ENCODE results near the gene HDGFL1.

HDGFL1 gene

GRCh38 chr6:22569281-22570184 is at the start of gene HDGFL1:
TSS of gene HDGFL1 (plus strand) at chr6:22569566. CDS start at chr6:22569576, 10 bp downstream.
- DNase-seq (ENCODE audit: extremely low spot score, insufficient read length, low read depth) (no peak), FAIRE-seq (no peak)

GRCh38 chr6:22521035-22521434 is 48.3 kb upstream of the HDGFL1 start:
- FAIRE-seq: no peak
- no peak for DNase-seq (ENCODE audit: extremely low spot score, insufficient read length, low read depth)

DNA sequence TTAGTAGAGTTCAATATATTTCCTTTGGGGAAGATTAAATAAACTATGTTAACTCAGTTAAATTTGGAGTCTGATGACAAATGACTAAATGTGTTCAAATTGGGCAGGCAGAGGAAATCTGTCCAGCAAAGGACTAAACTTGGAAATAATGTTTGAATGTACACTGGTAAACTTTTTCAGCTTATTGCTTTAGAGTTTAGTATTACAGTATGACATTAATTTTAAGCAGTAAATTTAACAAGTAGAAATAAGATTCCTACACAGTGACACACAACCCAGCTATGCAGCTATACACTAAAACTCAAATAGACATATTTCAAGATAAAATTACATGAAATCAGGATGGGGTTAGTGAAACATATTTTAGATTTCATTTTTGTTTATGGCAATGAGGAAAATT is 42.6 kb upstream of the HDGFL1 start:
- DNase-seq (ENCODE audit: extremely low spot score, insufficient read length, low read depth) (no peak), FAIRE-seq (no peak)

DNA sequence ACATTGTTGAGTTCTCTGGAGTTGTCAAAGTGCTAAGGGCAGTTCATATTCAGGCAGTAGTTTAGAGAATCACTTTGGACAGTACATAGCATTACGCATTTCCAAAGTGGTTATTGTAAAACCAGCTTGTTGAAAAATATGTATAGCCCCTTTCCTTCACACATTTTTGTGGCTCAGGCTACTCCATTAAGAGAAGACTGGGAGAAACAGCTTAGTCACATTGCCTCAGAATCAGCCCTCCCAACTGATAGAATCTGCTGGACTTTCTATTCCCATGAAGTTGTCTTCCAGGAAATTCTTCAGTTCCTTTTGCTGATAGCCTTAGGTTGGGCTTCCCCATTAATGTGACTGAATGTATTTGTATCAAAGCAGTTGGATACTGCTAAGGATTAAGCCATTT is 39.5 kb upstream of the HDGFL1 start:
- DNase-seq (ENCODE audit: extremely low spot score, insufficient read length, low read depth) (no peak), FAIRE-seq (no peak)

GRCh38 chr6:22530506-22530905 is 38.9 kb upstream of the HDGFL1 start:
- DNase-seq (ENCODE audit: extremely low spot score, insufficient read length, low read depth): no peak
- FAIRE-seq: no peak

DNA sequence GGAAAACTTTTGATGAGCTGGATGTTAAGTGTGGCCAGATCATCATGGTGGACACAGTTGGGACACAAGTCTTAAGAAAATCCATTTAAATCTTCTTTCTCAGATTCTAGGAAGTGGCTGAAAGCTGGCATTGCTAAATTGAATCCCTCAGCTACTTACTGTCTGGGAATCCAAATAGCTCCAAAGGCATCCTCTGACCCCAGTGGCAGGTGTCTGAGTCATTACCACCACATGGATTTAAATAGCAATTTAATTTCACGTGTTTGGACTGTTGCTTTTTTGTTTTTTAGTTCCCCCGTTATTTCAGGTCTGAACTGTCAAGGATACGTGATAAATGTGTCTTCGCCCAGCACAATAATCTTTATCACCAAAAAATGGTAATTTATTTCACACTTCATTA is 33.2 kb upstream of the HDGFL1 start:
- no peak for DNase-seq (ENCODE audit: extremely low spot score, insufficient read length, low read depth)
- no peak for FAIRE-seq

- FAIRE-seq: no peak
Measured at GRCh38 chr6:22544476-22544875, 24.9 kb upstream of the HDGFL1 start.

GRCh38 chr6:22545051-22545450 is 24.3 kb upstream of the HDGFL1 start:
- FAIRE-seq (no peak), DNase-seq (ENCODE audit: extremely low spot score, insufficient read length, low read depth) (no peak)

More at GRCh38 chr6:22544476-22544875, 24.9 kb upstream of the HDGFL1 start:
- no peak for DNase-seq (ENCODE audit: extremely low spot score, insufficient read length, low read depth)

DNA sequence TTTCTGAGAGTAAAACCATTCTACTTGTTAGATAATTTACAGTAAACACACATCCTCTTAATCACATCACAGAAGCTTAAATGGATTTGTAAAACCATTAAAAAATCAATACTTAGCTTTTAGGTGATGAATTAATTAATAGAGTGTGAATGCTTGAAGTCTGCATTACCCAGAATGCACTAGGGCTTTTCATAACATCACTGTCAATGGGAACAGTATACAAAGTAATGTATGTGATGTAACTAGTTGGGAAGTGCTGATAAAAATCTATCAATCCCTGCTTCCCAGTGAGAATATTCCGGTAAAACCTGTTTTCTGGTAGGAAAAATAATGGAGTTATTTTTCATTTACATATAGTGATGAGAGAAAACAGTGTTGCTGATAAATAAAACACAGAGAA is 23.1 kb upstream of the HDGFL1 start:
- FAIRE-seq: no peak
- DNase-seq (ENCODE audit: extremely low spot score, insufficient read length, low read depth): no peak

DNA sequence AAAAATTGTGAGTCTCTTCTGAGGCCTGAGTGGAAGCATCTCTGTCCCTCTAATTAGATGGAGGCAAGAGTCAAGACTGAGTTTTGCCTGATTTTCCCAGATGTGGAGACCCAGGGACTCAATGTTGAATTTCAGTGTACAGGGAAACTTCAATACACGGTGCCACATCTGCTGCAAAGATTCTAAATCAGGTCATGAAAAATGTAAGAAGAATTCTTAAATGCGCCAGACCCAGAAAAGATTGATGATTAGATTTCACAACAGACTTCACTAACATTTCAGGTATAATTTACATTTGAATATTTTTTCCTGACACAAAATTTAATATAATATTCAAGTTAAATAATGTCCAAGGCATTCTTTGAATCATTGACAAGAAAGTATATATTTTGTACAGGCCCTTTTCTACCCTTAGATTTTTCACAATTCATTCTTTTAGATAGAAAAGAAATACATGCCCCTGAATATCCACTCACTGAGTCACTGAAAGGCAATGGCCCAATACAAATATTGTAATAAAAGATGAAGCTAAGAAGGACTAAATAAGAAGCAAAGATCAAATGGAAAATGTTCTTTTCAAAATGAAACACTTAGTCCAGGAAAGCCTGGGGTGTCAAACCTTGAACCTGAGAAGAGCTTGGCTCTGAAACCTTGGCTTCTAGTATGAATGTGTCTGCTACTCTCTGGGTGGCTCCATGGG is 18.2 kb upstream of the HDGFL1 start:
- FAIRE-seq: no peak

GRCh38 chr6:22556266-22556665 is 13.1 kb upstream of the HDGFL1 start:
- DNase-seq (ENCODE audit: extremely low spot score, insufficient read length, low read depth) (no peak), FAIRE-seq (no peak)

More for the DNA sequence above, 18.2 kb upstream of the HDGFL1 start:
- no peak for DNase-seq (ENCODE audit: extremely low spot score, insufficient read length, low read depth)

GRCh38 chr6:22557007-22557406 is 12.4 kb upstream of the HDGFL1 start:
- no peak for FAIRE-seq

DNA sequence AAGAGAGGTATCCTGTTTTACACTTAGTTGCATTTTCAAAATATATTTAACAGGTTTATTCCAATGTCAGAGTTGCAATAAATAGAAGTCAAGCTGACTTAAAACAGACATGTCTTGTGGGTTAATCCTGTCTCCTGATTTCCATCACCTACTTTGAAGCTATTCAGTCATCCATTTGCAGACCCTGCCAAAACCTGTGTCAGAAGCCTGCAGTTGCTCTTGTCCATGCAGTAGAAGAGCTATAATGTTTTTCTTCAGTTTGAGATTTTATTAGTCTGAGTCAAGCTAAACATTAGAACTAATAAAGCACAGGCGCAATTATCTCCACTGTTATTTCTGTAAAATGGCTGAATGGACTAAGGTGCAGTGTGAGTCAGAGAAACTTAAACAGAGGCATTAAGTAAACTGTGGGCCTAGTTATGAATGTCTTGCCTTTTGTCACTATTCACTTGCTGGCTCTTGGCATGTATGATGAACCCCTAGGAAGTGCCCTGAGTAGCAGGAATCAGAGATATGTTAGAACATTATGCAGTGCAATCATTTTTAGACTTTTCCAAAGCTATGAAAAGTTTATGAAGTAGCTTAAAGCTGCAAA is 11.0 kb upstream of the HDGFL1 start:
- no peak for FAIRE-seq
- no peak for DNase-seq (ENCODE audit: extremely low spot score, insufficient read length, low read depth)

More at GRCh38 chr6:22557007-22557406, 12.4 kb upstream of the HDGFL1 start:
- no peak for DNase-seq (ENCODE audit: extremely low spot score, insufficient read length, low read depth)

DNA sequence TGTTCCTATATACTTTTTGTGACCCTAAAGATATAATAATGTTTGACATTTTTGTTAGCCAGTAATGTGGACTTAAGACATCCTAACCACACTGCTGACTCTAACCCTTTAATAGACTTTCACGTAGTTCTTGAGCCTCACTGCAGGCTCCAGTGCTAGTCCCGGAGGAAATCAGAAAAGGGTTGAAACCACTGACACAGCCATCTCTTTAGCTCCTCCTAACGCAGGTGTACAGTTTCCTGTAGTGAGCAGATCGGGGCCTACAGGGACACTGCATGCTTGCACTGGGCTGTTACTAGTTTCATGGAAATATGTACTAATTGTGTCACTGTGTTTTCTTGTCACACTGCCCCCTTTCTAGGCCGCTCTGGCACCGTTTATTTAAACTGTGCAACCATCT is 512 bp upstream of the HDGFL1 start:
- DNase-seq (ENCODE audit: extremely low spot score, insufficient read length, low read depth) (no peak), FAIRE-seq (no peak)

DNA sequence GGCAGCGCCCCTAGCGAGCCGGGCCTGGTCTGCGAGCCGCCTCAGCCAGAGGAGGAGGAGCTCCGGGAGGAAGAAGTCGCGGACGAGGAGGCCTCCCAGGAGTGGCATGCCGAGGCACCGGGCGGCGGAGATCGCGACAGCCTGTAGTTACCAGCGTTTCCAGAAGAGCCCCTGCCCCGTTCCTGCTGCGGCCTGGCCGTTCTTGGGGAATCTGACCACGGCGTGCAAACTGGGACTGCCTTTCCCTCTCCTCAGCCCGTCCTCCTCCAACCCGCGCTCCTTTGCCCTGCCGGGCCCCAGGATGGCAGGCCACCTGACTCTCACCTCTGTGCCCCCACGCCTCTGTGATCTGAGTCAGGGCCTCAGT is 802 bp downstream of the HDGFL1 start:
- no peak for FAIRE-seq

GRCh38 chr6:22575190-22575589 is 5.8 kb downstream of the HDGFL1 start:
- no peak for DNase-seq (ENCODE audit: extremely low spot score, insufficient read length, low read depth)
- no peak for FAIRE-seq

More for the DNA sequence above, 802 bp downstream of the HDGFL1 start:
- DNase-seq (ENCODE audit: extremely low spot score, insufficient read length, low read depth): no peak

GRCh38 chr6:22579439-22579838 is 10.1 kb downstream of the HDGFL1 start:
- no peak for FAIRE-seq
- no peak for DNase-seq (ENCODE audit: extremely low spot score, insufficient read length, low read depth)

GRCh38 chr6:22580337-22580736 is 11.0 kb downstream of the HDGFL1 start:
- DNase-seq (ENCODE audit: extremely low spot score, insufficient read length, low read depth) (no peak), FAIRE-seq (no peak)

- FAIRE-seq: no peak
- DNase-seq (ENCODE audit: extremely low spot score, insufficient read length, low read depth): no peak
Measured at GRCh38 chr6:22582417-22583205, 13.2 kb downstream of the HDGFL1 start.

DNA sequence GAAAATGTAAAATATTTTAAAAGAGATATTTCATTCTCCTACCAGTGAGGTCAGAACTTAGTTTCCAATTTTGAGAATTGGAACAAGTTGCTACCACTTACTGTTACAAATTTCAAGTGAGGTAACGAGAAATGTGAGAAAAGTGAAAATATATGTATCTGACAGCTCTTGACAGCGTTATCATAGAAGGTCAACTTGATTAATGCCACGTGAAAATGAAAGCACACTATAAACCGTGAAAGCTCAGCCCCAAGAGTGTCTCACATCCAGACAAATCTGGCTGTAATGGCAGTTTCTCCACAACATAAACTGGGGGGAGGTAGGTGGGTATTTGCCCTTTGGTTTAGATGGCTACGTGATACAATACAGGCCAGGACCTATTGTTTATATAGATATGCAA is 13.9 kb downstream of the HDGFL1 start:
- FAIRE-seq (no peak), DNase-seq (ENCODE audit: extremely low spot score, insufficient read length, low read depth) (no peak)

Measured in GM18507 (cell line).